Kidney epithelial cell (primary cell): ENCODE results near the gene FGA. TPM values are rescaled to one million over a fixed set of nuclear protein-coding genes. Genes with fewer than 3 reads are reported as not detected.
A peak's percentile ranks its signal among the peaks of the same experiment; 100 is the strongest.

Experiments
- DNase-seq: peaks from one replicate; pipeline ENCODE4 v3.0.0-alpha.2; 2010; ENCODE audit warnings: low read depth
- H3K27me3 ChIP-seq: 2 replicates; pipeline ENCODE4 v1.6.0; 2011; ENCODE audit warnings: low read length; ENCODE audit not compliant: control insufficient read depth, insufficient read depth
- H3K36me3 ChIP-seq: 2 replicates; pipeline ENCODE4 v1.5.1; 2011; ENCODE audit warnings: low read length; ENCODE audit not compliant: control insufficient read depth, insufficient read depth
- H3K4me3 ChIP-seq: 2 replicates; pipeline ENCODE4 v1.5.1; 2011; ENCODE audit warnings: low read depth, mild to moderate bottlenecking, control low read depth, low read length
- total RNA-seq: library from RNA; depleted of rRNA; stranded (reverse); fragments of >200 nt; gene quantifications from 2 replicates; pipeline ENCODE4 v1.2.3, GENCODE V29; 2015
- TF ChIP-seq, protein P1 (sequence below): IDR thresholded peaks from 2 replicates; pipeline ENCODE4 v1.5.1; 2011; ENCODE audit warnings: mild to moderate bottlenecking, moderate library complexity, low read length, control low read depth, inconsistent platforms; ENCODE audit not compliant: insufficient read depth, poor library complexity, severe bottlenecking

FGA gene
- total RNA-seq, 1 donor from 2014 or later, result not detected

DNA sequence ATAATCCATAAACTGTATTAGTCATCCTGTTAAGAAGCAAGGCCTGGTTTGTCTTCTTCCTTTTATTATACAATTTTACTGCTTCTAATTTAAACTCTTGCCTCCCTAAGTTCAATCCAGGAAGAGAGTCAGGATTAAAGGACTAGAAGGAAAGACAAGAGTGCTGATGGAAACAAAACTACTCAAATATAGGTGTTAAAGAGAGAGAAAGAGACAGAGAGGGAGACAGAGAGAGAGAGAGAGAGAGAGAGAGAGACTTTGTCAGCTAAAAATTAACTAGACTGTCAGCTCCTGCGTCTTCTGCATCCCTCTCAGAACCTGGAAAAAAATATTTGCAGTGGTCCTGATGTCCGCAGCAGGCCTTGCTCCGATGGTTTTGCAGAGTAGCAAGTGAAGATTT lies 35.4 kb upstream of the FGA start:
- DNase-seq, result no peak
- H3K4me3 ChIP-seq, result no peak overlapping the region
- H3K27me3 ChIP-seq, result no peaks in the 10 kb centered on the region
- no peaks in the 10 kb centered on the region for H3K36me3 ChIP-seq
- TF ChIP-seq, protein P1, sequence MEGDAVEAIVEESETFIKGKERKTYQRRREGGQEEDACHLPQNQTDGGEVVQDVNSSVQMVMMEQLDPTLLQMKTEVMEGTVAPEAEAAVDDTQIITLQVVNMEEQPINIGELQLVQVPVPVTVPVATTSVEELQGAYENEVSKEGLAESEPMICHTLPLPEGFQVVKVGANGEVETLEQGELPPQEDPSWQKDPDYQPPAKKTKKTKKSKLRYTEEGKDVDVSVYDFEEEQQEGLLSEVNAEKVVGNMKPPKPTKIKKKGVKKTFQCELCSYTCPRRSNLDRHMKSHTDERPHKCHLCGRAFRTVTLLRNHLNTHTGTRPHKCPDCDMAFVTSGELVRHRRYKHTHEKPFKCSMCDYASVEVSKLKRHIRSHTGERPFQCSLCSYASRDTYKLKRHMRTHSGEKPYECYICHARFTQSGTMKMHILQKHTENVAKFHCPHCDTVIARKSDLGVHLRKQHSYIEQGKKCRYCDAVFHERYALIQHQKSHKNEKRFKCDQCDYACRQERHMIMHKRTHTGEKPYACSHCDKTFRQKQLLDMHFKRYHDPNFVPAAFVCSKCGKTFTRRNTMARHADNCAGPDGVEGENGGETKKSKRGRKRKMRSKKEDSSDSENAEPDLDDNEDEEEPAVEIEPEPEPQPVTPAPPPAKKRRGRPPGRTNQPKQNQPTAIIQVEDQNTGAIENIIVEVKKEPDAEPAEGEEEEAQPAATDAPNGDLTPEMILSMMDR, result no peak

DNA sequence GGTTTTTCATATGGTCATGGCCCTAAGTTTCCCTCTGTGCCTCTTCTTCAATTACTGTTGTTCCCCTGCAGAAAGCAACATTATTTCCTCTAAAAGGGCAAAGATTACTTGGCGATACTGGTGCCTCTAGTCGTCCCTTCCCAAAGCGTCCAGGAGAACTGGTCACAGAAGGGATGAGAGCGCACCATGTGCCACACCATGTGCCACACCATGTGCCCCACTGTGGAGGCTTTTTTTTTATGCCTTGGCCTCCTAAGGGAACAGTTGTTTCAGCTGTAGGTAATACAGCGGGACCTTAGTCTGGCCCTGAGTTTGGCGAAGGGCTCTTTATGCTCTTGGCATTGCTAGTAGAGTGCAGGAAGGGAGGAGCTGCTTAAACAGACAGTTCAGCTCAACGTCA lies 33.5 kb upstream of the FGA start:
- TF ChIP-seq, protein P1, result no peak
- Histone ChIP-seq H3K36me3 (no peaks in the 10 kb centered on the region), H3K4me3 (no peak overlapping the region), H3K27me3 (no peaks in the 10 kb centered on the region)
- DNase-seq, result no peak

DNA sequence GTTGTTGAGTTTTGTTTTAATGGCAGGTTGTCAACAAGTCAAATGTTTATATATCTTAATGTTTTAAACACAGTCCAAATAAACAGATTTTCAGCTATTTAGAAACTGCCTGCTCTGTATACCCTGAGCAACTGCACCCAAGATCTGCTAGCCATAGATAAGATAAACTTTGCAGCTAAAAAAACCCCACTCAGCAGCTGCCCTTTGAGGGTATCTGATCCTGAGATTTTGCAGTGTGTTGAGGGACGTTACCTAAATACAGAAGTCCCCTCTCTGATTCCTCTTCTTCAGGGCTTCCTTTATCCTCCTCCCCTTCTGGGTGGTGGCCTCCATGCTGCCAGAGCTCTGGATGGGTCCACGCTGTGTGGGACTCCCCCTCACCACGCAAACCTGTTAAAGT lies 32.9 kb upstream of the FGA start:
- DNase-seq, result no peak
- Histone ChIP-seq H3K4me3 (no peak overlapping the region), H3K36me3 (no peaks in the 10 kb centered on the region), H3K27me3 (no peaks in the 10 kb centered on the region)
- TF ChIP-seq, protein P1, result no peak

DNA sequence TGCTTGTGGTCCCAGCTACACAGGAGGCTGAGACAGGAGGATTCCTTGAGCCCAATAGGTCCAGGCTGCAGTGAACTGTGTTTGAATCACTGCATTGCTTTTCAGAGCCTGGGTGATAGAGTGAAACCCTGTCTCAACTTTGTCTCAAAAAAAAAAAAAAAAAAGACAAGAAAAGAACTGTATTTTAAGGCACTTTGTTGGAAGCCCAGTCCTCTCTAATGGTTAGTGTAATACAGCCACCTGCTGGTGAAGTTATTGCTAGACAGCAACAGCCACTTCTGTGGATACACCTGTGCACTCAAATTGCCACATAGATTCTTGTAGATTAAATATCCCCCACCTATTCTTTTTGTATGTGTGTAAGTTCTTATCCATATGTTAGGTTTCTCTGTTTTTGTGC lies 32.1 kb upstream of the FGA start:
- Histone ChIP-seq H3K36me3 (no peaks in the 10 kb centered on the region), H3K27me3 (no peaks in the 10 kb centered on the region), H3K4me3 (no peak overlapping the region)
- no peak for DNase-seq
- TF ChIP-seq, protein P1, result peak; percentile 66

DNA sequence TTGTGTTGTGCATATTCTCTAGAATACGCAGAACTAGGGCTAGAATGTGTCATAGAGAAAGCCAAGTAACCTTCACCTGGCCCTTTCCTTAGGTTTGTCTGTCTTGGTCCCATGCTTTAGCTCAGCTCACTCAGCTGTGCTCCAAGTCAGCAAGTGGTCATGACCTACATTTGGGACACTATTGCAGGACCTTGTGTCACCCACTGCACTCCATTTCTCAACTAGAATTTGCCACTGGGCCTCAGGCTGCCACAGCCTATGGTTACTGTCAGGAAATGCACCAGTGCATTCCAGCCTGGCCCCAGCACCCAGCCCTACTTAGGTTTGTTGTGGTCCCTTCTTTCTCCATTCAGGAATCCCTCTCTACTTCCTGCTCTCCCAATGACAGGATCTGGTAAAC lies 29.6 kb upstream of the FGA start:
- Histone ChIP-seq H3K27me3 (no peaks in the 10 kb centered on the region), H3K4me3 (no peak overlapping the region), H3K36me3 (no peaks in the 10 kb centered on the region)
- TF ChIP-seq, protein P1, result no peak
- DNase-seq, result no peak

DNA sequence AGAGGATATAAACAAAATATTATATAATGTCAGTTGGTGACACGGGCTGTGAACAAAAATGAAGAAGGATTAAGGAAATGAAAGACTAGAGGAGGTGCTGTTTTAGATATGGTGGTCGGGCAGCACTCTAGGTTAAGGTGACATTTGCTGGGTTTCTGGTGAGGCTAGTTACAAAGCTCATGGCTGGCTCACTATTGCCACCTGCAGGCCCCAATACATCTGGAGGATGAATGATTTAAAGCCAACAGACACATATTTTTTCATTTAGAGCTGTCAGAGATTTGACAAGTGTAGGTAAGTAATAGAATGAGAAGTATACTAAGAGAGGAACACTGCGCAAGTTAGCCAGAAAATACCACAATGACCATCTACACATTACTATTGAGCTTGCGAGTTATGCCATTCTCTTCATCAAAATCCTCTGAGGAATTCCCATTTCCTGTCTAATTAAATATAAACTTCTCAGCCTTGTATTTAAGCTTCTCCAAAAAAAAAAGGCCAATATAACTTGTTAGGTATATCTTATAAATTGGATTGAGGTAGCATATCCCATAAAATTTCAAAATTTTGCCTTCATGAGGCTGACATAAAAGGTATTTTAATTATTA lies 28.3 kb upstream of the FGA start:
- DNase-seq, result no peak

More for the DNA sequence above, 28.3 kb upstream of the FGA start:
- no peak overlapping the region for H3K4me3 ChIP-seq
- TF ChIP-seq, protein P1, result peak; percentile 79
- H3K36me3 ChIP-seq, result no peaks in the 10 kb centered on the region
- H3K27me3 ChIP-seq, result no peaks in the 10 kb centered on the region
